ENCODE results near the gene ENTPD8.
"Not testable (repeated sequence)": the region's sequence is repeated elsewhere in the genome, so short reads cannot be mapped to it uniquely, and the experiment has no call there.

Gene ENTPD8

GRCh38 chr9:137396634-137397367 lies 44.4 kb downstream of the ENTPD8 start:
- no peak for DNase-seq (ENCODE audit: low read depth in 2 of 2, low spot score in 1 of 2)

GRCh38 chr9:137396227-137396626 lies 44.9 kb downstream of the ENTPD8 start:
- DNase-seq (ENCODE audit: low read depth in 2 of 2, low spot score in 1 of 2), result no peak

- DNase-seq (ENCODE audit: low read depth in 2 of 2, low spot score in 1 of 2), result no peak
These were observed 45.5 kb downstream of the ENTPD8 start for GRCh38 chr9:137395666-137396010.

- no peak for DNase-seq (ENCODE audit: low read depth in 2 of 2, low spot score in 1 of 2)
These were observed 46.1 kb downstream of the ENTPD8 start for GRCh38 chr9:137394866-137395665.

GRCh38 chr9:137393176-137394150 lies 47.7 kb downstream of the ENTPD8 start:
- no peak for DNase-seq (ENCODE audit: low read depth in 2 of 2, low spot score in 1 of 2)

- no peak for DNase-seq (ENCODE audit: low read depth in 2 of 2, low spot score in 1 of 2)
These were observed 48.7 kb downstream of the ENTPD8 start for GRCh38 chr9:137392232-137393007.

- DNase-seq (ENCODE audit: low read depth in 2 of 2, low spot score in 1 of 2), result no peak
These were observed 49.8 kb downstream of the ENTPD8 start for GRCh38 chr9:137391411-137391754.

- no peak for DNase-seq (ENCODE audit: low read depth in 2 of 2, low spot score in 1 of 2)
These were observed 50.4 kb downstream of the ENTPD8 start for GRCh38 chr9:137390553-137391410.

- DNase-seq (ENCODE audit: low read depth in 2 of 2, low spot score in 1 of 2), result no peak
These were observed 51.8 kb downstream of the ENTPD8 start for GRCh38 chr9:137389428-137389746.

GRCh38 chr9:137388589-137389427 lies 52.3 kb downstream of the ENTPD8 start:
- DNase-seq (ENCODE audit: low read depth in 2 of 2, low spot score in 1 of 2), result no peak

GRCh38 chr9:137387891-137388560 lies 53.1 kb downstream of the ENTPD8 start:
- DNase-seq (ENCODE audit: low read depth in 2 of 2, low spot score in 1 of 2), result no peak

GRCh38 chr9:137387114-137387890 lies 53.9 kb downstream of the ENTPD8 start:
- DNase-seq (ENCODE audit: low read depth in 2 of 2, low spot score in 1 of 2), result no peak

- not testable (repeated sequence) for DNase-seq (ENCODE audit: low read depth in 2 of 2, low spot score in 1 of 2)
These were observed 54.5 kb downstream of the ENTPD8 start for GRCh38 chr9:137386507-137387113.

- DNase-seq (ENCODE audit: low read depth in 2 of 2, low spot score in 1 of 2), result no peak
These were observed 56.0 kb downstream of the ENTPD8 start for GRCh38 chr9:137385061-137385655.
